HL-60 (cell line): ENCODE results near the gene ZNF511.

Experiments
- CTCF ChIP-seq: IDR thresholded peaks from one replicate; pipeline ENCODE4 v1.5.1; 2011; ENCODE audit warnings: low read length, control low read depth, inconsistent platforms; ENCODE audit not compliant: insufficient read depth
- GABPA ChIP-seq: IDR thresholded peaks from 2 replicates; pipeline ENCODE4 v1.6.1; 2012; ENCODE audit warnings: low read depth
- POLR2AphosphoS5 ChIP-seq: IDR thresholded peaks from 2 replicates; pipeline ENCODE4 v1.6.1; 2012; ENCODE audit warnings: low read depth
- SPI1 ChIP-seq: IDR thresholded peaks from 2 replicates; pipeline ENCODE4 v1.6.1; 2012; ENCODE audit warnings: low read depth, mild to moderate bottlenecking, borderline replicate concordance
- TF ChIP-seq, protein P1 (sequence below): IDR thresholded peaks from 2 replicates; pipeline ENCODE4 v1.6.1; 2012; ENCODE audit warnings: low read depth; ENCODE audit not compliant: insufficient replicate concordance

DNA sequence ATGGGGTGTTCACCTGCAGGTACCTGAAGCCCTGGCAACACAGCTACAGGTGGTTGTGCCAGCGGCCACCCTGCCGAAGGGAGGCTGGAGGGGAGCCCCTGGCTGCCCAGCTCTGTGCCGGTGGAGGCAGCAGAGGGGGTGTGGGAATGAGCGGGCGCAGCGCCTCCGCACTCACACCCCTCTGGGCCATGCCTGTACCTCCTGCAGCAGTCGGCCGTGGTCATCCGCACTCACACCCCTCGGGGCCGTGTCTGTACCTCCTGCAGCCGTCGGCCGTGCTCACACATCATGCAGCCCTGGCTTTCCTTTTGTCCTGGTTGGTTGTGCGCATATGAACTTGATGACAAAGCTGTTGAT lies 1.7 kb downstream of the ZNF511 start:
- no peak for TF ChIP-seq CTCF
- no peak for TF ChIP-seq POLR2AphosphoS5
- TF ChIP-seq, protein P1, sequence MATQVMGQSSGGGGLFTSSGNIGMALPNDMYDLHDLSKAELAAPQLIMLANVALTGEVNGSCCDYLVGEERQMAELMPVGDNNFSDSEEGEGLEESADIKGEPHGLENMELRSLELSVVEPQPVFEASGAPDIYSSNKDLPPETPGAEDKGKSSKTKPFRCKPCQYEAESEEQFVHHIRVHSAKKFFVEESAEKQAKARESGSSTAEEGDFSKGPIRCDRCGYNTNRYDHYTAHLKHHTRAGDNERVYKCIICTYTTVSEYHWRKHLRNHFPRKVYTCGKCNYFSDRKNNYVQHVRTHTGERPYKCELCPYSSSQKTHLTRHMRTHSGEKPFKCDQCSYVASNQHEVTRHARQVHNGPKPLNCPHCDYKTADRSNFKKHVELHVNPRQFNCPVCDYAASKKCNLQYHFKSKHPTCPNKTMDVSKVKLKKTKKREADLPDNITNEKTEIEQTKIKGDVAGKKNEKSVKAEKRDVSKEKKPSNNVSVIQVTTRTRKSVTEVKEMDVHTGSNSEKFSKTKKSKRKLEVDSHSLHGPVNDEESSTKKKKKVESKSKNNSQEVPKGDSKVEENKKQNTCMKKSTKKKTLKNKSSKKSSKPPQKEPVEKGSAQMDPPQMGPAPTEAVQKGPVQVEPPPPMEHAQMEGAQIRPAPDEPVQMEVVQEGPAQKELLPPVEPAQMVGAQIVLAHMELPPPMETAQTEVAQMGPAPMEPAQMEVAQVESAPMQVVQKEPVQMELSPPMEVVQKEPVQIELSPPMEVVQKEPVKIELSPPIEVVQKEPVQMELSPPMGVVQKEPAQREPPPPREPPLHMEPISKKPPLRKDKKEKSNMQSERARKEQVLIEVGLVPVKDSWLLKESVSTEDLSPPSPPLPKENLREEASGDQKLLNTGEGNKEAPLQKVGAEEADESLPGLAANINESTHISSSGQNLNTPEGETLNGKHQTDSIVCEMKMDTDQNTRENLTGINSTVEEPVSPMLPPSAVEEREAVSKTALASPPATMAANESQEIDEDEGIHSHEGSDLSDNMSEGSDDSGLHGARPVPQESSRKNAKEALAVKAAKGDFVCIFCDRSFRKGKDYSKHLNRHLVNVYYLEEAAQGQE = no peak
- no peak for TF ChIP-seq SPI1
- TF ChIP-seq GABPA = no peak
